ENCODE data around the gene ZNF362. TPM values are rescaled to one million over a fixed set of nuclear protein-coding genes. Genes with fewer than 3 reads are reported as not detected.
"Not testable (repeated sequence)": the region's sequence is repeated elsewhere in the genome, so short reads cannot be mapped to it uniquely, and the experiment has no call there.

Gene ZNF362
- total RNA-seq, 1 donor: 14.5 TPM

DNA sequence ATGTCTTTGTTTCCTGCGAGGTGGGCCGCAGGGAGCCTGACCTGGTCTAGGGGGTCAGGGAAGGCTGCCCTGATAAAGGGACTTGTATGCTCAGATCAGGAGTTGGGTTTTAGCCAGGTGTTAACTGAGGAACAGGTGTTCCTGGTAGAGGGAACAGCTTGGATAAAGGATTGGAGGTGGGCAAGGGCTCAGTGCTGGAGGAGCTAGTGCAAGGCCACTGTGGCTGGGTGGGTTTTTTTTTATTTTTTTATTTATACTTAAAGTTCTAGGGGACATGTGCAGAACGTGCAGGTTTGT, 33.5 kb downstream of the ZNF362 start:
- TF ChIP-seq, protein P1, sequence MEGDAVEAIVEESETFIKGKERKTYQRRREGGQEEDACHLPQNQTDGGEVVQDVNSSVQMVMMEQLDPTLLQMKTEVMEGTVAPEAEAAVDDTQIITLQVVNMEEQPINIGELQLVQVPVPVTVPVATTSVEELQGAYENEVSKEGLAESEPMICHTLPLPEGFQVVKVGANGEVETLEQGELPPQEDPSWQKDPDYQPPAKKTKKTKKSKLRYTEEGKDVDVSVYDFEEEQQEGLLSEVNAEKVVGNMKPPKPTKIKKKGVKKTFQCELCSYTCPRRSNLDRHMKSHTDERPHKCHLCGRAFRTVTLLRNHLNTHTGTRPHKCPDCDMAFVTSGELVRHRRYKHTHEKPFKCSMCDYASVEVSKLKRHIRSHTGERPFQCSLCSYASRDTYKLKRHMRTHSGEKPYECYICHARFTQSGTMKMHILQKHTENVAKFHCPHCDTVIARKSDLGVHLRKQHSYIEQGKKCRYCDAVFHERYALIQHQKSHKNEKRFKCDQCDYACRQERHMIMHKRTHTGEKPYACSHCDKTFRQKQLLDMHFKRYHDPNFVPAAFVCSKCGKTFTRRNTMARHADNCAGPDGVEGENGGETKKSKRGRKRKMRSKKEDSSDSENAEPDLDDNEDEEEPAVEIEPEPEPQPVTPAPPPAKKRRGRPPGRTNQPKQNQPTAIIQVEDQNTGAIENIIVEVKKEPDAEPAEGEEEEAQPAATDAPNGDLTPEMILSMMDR (IDR thresholded peaks at IDR 0.05; ENCODE audit: insufficient read depth, low read length): no peak
- no peak overlapping the region for H3K4me3 ChIP-seq (ENCODE audit: low read depth, low read length)
- no peak for DNase-seq (ENCODE audit: low read depth)

DNA sequence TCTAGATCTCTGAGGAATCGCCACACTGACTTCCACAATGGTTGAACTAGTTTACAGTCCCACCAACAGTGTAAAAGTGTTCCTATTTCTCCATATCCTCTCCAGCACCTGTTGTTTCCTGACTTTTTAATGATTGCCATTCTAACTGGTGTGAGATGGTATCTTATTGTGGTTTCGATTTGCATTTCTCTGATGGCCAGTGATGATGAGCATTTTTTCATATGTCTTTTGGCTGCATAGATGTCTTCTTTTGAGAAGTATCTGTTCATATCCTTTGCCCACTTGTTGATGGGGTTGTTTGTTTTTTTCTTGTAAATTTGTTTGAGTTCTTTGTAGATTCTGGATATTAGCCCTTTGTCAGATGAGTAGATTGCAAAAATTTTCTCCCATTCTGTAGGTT, 34.3 kb downstream of the ZNF362 start:
- not testable (repeated sequence) for H3K4me3 ChIP-seq (ENCODE audit: low read depth, low read length); DNase-seq (ENCODE audit: low read depth)

DNA sequence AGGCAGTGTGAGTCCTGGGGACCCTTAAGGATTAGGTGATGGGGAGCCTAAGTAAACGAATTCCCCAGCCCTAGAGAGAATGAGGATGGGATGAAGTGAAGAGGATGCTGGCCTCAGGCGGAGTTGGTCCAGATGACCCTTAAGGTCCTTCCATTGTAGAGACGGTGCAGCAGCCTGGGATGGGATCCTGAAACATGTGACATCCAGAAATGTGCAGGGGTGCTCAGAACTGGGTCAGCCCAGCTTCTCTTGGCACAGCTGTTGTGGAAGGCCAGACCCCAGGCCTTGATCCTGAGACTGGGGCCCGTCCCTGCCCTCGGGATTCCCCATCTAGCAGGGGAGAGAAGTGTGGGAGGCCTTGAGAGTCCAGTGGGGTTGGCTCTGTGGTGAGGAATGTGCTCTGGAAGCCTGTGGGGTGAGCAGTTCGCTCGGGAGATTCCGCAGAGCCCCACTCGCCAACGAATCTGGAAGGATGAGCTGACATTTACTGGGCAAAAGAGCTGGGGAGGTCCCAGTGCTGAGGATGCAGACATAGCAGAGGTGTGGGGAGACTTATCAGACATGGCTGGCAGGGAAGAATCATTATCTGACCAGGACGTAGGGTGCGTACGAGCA, 36.5 kb downstream of the ZNF362 start:
- TF ChIP-seq, protein P1 (IDR thresholded peaks at IDR 0.05; ENCODE audit: insufficient read depth, low read length): no peak
- DNase-seq (ENCODE audit: low read depth): peak; percentile 27
- no peak overlapping the region for H3K4me3 ChIP-seq (ENCODE audit: low read depth, low read length)

DNA sequence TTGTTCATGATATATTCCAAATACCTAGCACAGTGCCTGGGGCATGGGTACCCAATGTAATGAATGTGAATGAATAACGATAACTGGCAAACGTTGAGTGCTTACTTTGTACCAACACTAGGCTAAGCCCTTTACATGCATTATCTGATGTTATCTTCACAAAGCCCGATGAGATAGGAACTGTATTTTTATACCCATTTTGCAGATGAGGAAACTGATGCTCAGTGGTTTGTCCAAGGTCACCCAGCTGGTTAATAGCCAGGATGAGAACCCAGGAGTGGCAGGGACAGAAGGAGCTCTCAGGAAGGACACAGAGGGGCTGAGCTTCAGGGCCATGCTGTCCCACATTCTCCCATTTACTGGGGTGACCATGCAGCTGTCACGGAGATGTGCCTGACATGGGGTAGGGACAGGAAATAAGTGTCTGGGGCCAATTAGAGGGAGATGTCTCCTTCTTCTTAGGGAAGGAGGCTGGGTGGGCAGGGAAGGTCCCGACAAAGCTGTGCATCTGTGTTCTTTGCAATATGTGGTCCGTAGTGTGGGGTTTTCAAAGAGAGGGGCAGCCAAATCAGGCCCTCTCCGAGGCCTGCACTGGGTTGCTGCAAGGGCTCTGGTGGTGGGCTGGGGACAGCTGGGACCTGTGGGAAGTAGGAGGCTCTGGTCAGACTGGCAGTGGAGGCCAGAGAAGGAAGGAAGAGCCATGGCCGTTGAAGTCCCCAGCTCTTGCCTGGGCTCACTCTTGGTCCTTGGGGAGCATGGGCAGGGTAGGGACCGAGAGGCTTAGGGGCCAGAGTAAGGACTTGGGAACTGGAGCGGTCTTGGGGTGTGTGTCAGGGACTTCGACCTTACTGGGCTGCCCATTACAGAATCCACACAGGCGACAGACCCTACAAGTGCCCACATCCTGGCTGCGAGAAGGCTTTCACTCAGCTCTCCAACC, 38.0 kb downstream of the ZNF362 start:
- TF ChIP-seq, protein P1 (IDR thresholded peaks at IDR 0.05; ENCODE audit: insufficient read depth, low read length): no peak
- no peak for DNase-seq (ENCODE audit: low read depth)
- H3K4me3 ChIP-seq (ENCODE audit: low read depth, low read length): no peak overlapping the region

DNA sequence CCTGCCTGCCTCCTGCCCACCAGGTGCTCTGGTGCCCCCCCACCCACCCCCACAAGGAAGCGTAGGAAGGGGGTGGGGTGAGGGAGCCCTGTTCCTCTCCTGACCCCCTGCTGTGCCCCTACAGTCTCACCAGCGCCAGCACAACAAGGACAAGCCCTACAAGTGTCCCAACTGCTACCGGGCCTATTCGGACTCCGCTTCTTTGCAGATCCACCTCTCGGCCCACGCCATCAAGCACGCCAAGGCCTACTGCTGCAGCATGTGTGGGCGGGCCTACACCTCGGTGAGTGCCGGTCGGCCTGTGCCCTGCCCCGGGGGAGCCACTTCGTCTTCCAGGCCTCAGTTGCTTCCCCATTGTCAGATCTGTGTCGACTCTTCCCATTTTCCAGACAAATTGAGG, 38.7 kb downstream of the ZNF362 start:
- DNase-seq (ENCODE audit: low read depth): no peak
- H3K4me3 ChIP-seq (ENCODE audit: low read depth, low read length): no peak overlapping the region

DNA sequence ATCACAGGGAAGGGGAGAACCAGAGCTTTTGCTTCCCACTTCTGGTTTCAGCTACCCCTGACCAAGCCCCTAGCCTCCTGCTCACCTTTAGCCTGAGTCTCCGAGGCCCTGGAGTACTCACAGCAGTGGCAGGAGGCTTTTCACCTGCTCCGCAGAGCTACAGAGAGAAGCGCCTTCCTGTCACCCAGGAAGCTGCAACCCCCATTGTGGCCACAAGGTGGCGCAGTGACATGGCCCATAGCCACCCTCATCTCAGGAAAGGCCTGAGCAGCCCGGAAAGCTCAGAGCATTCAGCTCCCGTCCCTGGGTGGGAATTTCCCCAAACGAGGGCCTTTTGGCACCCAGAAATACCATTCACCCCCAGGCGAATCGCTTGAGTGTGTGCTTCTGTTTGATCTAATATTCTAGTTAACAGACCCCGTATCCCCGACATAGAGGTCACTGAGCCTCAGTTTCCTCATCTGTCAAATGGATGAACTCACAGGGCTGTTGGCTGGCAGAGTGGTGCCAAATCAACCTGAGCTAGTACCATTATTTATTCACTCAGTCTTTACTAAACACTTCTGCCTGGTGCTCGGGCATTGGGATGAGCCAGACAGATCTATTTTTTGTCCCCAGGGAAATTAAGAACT, 39.3 kb downstream of the ZNF362 start:
- DNase-seq (ENCODE audit: low read depth): peak; percentile 79
- TF ChIP-seq, protein P1 (IDR thresholded peaks at IDR 0.05; ENCODE audit: insufficient read depth, low read length): peak; percentile 93
- no peak overlapping the region for H3K4me3 ChIP-seq (ENCODE audit: low read depth, low read length)

More for the DNA sequence above, 38.7 kb downstream of the ZNF362 start:
- TF ChIP-seq, protein P1 (IDR thresholded peaks at IDR 0.05; ENCODE audit: insufficient read depth, low read length): no peak

DNA sequence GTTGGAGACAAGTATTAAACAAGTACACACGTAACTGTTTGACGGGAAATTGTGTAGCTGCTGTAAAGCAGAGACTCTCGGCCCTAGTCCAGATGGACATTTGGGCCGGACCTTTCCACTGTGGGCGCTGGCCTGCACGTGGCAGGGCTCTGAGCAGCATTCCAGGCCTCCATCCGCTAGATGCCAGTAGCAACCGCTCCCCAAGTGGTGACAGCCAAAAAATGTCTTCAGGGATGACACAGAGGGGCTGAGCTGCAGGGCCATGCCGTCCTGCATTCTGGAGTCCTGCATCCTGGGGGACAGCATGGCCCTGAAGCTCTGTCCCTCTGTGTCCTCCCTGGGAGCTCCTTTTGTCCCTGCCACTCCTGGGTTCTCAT, 39.8 kb downstream of the ZNF362 start:
- TF ChIP-seq, protein P1 (IDR thresholded peaks at IDR 0.05; ENCODE audit: insufficient read depth, low read length): no peak
- DNase-seq (ENCODE audit: low read depth): no peak
- H3K4me3 ChIP-seq (ENCODE audit: low read depth, low read length): no peak overlapping the region

Measured in fibroblast of the aortic adventitia (primary cell).